22Rv1 (cell line): ENCODE measurements around the gene TRIM25.

Experiments
- ZFX ChIP-seq: fragments of 450-650 bp; IDR thresholded peaks from 2 replicates; pipeline ENCODE4 v1.6.1; 2017; ENCODE audit warnings: antibody characterized with exemption, borderline replicate concordance
- TF ChIP-seq, protein P1 (sequence below): fragments of 450-650 bp; IDR thresholded peaks from 2 replicates; pipeline ENCODE4 v1.5.1; 2017; ENCODE audit warnings: mild to moderate bottlenecking

DNA sequence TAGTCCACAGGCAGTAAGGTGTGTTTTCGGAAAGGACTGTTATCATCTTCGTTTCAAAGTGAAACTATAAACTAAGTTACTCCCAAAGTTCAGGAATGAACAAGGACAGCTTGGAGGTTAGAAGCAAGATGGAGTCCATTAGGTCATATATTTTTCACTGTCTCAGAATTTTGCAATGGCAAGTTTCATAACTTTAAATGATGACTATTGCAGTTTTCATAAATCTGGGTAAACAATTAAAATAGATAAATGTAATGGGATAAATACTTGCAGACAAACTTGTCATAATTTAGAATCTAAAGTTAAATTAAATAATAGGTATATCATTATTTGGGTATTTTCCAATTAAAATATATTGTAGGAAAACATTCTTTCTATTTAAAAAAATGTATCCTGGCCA is 14.7 kb upstream of the TRIM25 start:
- TF ChIP-seq, protein P1, sequence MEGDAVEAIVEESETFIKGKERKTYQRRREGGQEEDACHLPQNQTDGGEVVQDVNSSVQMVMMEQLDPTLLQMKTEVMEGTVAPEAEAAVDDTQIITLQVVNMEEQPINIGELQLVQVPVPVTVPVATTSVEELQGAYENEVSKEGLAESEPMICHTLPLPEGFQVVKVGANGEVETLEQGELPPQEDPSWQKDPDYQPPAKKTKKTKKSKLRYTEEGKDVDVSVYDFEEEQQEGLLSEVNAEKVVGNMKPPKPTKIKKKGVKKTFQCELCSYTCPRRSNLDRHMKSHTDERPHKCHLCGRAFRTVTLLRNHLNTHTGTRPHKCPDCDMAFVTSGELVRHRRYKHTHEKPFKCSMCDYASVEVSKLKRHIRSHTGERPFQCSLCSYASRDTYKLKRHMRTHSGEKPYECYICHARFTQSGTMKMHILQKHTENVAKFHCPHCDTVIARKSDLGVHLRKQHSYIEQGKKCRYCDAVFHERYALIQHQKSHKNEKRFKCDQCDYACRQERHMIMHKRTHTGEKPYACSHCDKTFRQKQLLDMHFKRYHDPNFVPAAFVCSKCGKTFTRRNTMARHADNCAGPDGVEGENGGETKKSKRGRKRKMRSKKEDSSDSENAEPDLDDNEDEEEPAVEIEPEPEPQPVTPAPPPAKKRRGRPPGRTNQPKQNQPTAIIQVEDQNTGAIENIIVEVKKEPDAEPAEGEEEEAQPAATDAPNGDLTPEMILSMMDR: no peak
- TF ChIP-seq ZFX: no peak
